Measurements from ENCODE around the gene UPK1B.
A peak's percentile ranks its signal among the peaks of the same experiment; 100 is the strongest.
"Not testable (repeated sequence)": the region's sequence is repeated elsewhere in the genome, so short reads cannot be mapped to it uniquely, and the experiment has no call there.

The UPK1B gene

GRCh38 chr3:119223511-119223910 is 50.1 kb downstream of the UPK1B start:
- DNase-seq (ENCODE audit: low spot score) = no peak

DNA sequence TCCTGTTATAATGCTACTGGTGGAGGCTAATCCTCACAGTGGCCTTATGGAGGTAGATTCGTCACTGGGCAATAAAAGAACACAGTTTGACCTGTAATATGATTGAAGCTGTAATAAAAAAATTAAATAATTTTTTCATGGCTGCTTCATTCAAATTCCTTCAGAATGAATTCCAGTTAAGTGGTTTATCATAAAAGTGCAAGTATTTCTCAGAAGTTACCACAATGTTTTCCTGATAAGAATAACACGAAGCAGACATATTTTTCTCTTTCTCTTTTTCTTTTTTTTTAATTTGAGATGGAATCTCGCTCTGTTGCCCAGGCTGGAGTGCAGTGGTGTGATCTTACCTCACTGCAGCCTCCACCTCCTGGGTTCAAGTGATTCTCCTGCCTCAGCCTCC is 51.7 kb downstream of the UPK1B start:
- no peak for DNase-seq (ENCODE audit: low spot score)

GRCh38 chr3:119227070-119227850 is 53.9 kb downstream of the UPK1B start:
- DNase-seq (ENCODE audit: low spot score) = no peak

- DNase-seq (ENCODE audit: low spot score) = no peak
These were observed 55.2 kb downstream of the UPK1B start for GRCh38 chr3:119228373-119229145.

DNA sequence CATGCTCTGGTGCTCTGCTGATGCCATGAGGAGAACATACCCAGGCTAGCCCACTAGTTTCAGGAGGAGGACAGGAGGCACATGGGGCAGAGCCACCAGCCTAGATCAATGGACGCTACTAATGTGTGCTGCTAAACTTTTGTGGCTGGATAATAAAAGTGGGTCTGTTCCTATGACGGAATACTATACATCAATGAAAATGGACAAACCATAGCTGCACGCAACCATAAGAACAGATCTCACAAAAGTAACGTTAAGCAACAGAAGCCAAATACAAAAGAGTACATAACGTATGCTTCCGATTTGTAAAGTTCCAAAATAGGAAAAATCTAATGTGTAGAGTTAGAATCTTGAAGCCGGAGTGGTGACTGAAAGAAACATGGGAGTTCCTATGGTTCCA is 55.8 kb downstream of the UPK1B start:
- DNase-seq (ENCODE audit: low spot score) = no peak

- DNase-seq (ENCODE audit: low spot score) = no peak
These were observed 56.7 kb downstream of the UPK1B start for GRCh38 chr3:119230071-119230470.

GRCh38 chr3:119230745-119231144 is 57.3 kb downstream of the UPK1B start:
- DNase-seq (ENCODE audit: low spot score) = no peak

DNA sequence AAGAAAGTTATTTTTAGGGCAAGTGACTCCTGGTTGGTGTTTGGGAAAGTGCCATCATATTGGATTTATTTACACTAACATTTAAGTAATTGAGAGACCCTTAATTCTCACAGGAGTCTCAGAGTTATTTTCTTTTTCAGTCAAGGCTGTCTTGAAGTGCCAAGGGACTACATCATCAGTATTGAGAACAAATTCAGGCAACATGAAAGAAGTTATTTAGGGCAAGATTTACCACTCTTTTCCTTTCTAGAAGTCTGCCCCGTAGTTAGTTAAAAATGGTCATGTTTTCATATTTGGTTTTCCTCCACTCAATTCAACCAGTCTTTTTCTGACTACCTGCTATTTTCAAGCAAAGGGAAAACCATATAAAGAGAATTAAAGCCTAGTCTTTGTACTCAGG is 61.2 kb downstream of the UPK1B start:
- DNase-seq (ENCODE audit: low spot score) = no peak

DNA sequence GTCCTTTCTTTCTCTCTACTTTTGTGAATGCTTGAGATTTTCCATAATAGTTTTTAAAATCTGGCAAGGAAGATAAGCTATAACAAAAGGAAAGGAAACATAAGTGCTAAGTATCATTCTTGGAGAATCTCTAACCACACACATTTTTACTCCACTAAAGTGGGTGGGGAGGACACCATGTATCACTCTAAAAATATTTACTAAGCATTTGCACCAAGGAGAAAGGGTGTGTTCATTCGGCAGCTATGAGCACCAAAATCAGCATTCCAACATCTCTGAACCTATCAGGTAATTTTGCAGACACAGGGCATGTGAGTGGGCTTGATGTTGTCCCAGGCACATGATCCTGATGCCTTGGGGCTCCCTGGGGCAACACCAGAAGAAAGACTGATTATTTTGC is 61.8 kb downstream of the UPK1B start:
- no peak for DNase-seq (ENCODE audit: low spot score)

DNA sequence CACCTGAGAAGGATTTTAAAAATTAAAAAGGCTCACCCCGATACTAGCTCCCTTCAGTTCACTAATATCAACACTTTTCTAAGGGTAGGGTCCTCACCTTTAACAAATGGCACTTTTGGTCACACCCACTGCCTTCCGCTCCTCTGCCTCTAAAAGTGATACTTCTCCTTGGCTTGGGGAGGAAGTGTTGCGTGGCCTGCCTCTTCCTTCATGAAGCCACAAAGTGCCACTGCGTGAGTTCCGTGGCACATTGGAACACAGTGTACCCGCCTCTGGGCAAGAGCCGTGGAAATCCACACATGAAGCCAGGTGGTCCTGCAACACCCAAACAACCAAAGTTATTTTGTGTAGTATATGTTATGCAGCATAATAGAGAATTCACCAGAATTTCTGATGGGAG is 63.4 kb downstream of the UPK1B start:
- DNase-seq (ENCODE audit: low spot score) = no peak

DNA sequence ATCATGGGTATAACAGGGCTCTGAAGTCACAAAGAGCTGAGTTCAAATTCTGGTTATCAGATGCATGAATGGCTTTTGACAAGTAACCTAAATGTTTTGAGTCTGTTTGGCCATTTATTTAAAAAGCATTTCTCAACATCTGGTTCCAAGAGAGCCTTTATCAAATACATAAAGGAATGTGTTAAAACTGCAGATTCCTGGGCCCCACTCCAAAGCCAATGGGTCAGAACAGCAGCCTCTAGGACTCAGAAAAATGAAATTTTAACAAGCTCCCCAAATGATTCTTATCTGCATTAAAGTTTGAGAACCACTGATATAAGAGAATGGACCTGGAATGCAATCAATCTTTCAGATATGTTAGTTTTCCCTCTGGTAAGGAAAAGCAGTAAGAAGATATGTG is 63.9 kb downstream of the UPK1B start:
- no peak for DNase-seq (ENCODE audit: low spot score)

DNA sequence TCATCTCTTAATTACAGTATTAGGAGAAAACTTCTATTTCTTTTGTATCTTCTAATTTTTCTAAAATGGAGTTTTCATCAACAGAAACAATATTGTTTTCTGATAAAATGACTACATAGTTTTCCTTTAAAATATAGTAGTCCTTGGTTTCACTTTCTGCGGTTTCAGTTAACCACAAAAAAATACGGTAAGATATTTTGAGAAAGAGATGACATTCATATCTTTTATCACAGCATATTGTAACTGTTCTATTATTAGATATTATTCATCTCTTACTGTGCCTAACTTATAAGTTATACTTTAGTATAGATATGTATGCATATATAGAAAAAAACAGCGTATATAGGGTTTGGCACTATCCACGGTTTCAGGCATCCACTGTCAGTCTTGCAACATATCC is 65.0 kb downstream of the UPK1B start:
- no peak for DNase-seq (ENCODE audit: low spot score)

DNA sequence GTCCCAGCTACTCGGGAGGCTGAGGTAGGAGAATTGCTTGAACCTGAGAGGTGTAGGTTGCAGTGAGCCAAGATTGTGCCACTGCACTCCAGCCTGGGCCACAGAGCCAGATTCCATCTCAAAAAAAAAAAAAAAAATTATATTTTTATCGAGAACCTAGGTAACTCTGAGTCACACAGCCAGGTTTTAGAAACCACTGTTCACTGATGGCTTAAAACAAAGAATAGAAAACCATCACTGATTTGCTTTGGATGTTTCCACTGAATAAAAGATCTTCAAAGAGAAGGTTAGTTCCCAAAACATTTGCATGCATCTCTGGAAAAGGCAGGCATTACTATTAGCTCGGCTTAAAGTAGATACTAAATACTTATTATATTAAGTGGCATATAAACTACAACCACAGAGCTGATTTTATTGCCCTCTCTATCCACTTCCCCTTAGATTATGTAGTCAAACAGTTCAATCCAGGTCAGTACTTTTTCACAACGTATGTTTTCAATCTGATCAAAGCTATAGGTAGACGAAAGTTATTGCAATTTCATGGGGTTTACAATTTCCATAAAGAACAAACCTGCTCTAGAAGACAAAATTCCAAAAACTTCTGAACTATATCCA is 65.9 kb downstream of the UPK1B start:
- no peak for DNase-seq (ENCODE audit: low spot score)

GRCh38 chr3:119240101-119240590 is 66.7 kb downstream of the UPK1B start:
- DNase-seq (ENCODE audit: low spot score) = peak; percentile 32

GRCh38 chr3:119240591-119241434 is 67.4 kb downstream of the UPK1B start, which contains the start of gene B4GALT4:
TSS of gene B4GALT4 (minus strand) at chr3:119240878. CDS start at chr3:119230099, 10,779 bp downstream.
- DNase-seq (ENCODE audit: low spot score) = peak; percentile 87

GRCh38 chr3:119242387-119243057 is 69.1 kb downstream of the UPK1B start:
- DNase-seq (ENCODE audit: low spot score) = not testable (repeated sequence)

GRCh38 chr3:119243058-119243529 is 69.7 kb downstream of the UPK1B start:
- not testable (repeated sequence) for DNase-seq (ENCODE audit: low spot score)

- DNase-seq (ENCODE audit: low spot score) = no peak
These were observed 70.3 kb downstream of the UPK1B start for GRCh38 chr3:119243712-119244111.

- no peak for DNase-seq (ENCODE audit: low spot score)
These were observed 72.4 kb downstream of the UPK1B start for GRCh38 chr3:119245778-119246177.
